ENCODE data around the gene PPP6C. TPM values are rescaled to one million over a fixed set of nuclear protein-coding genes. Genes with fewer than 3 reads are reported as not detected.
"Not testable (repeated sequence)": the region's sequence is repeated elsewhere in the genome, so short reads cannot be mapped to it uniquely, and the experiment has no call there.

PPP6C gene
- total and polyA plus RNA-seq, 2 of the 13 experiments (the other 11 are each of a cell fraction or from before 2014, with no cell fraction given): 18.5 to 20.9 TPM

DNA sequence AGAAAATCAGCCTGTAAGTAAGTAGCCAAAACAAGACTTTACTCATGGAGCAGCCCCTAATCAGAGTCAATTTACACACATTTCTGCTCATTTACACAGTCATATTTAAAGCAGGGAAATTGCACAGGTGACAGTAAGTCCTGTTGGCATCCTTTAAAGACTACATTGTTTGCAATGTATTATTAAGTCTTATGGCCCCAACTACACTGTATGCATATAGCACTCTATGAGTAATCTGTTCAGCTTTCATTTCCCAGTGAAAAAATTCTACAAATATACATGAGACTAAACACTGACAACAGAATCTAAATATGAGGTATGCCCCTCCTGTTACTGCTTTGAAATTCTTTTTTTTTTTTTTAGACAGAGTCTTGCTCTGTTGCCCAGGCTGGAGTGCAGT is 19.7 kb downstream of the PPP6C start:
- H3K27me3 ChIP-seq (ENCODE audit: control insufficient read depth in 1 of 2, insufficient read depth in 2 of 2, low read length in 2 of 2): no peaks in the 10 kb centered on the region
- BruUV-seq (replicated peaks): no TSS peak
- H3K4me3 ChIP-seq (replicated peaks in 1 of 3; ENCODE audit: insufficient read depth in 1 of 3, low read depth in 2 of 3, low read length in 3 of 3): no peak overlapping the region
- no peak overlapping the region for H3K27ac ChIP-seq (ENCODE audit: extremely low read length, insufficient read depth, low read length)
- no peak overlapping the region for H3K4me2 ChIP-seq (ENCODE audit: low read depth, low read length)
- in situ Hi-C loops (cut with HindIII; ENCODE audit: extremely low pct_ligation_motif_present, low pct_unique_long_range_greater_than_20kb) (no loop called here), intact Hi-C loops (cut with micrococcal nuclease; ENCODE audit: unreplicated experiment) (no loop called here)
- CTCF ChIA-PET (ENCODE audit: low intra/inter-chr PET ratio, low total read pairs): no interaction called here
- H3K4me1 ChIP-seq (ENCODE audit: insufficient read depth, low read length): no peaks in the 10 kb centered on the region
- no peak overlapping the region for H3K9ac ChIP-seq (ENCODE audit: insufficient read depth, low read depth, low read length)
- DNase-seq (ENCODE audit: low spot score) (no peak), FAIRE-seq (no peak), ATAC-seq (no peak)
- H3K36me3 ChIP-seq (replicated peaks in 1 of 2; ENCODE audit: control insufficient read depth in 1 of 2, insufficient read depth in 2 of 2, low read length in 2 of 2): peaks cover 0 to 13% of the 10 kb centered on the region in 2 experiments; a peak in 1 of 5 replicates
- H2AFZ ChIP-seq (ENCODE audit: low read length): no peak overlapping the region
- H3K79me2 ChIP-seq (ENCODE audit: insufficient read depth, low read length): peaks cover 12% of the 10 kb centered on the region
- TF ChIP-seq, protein P1, sequence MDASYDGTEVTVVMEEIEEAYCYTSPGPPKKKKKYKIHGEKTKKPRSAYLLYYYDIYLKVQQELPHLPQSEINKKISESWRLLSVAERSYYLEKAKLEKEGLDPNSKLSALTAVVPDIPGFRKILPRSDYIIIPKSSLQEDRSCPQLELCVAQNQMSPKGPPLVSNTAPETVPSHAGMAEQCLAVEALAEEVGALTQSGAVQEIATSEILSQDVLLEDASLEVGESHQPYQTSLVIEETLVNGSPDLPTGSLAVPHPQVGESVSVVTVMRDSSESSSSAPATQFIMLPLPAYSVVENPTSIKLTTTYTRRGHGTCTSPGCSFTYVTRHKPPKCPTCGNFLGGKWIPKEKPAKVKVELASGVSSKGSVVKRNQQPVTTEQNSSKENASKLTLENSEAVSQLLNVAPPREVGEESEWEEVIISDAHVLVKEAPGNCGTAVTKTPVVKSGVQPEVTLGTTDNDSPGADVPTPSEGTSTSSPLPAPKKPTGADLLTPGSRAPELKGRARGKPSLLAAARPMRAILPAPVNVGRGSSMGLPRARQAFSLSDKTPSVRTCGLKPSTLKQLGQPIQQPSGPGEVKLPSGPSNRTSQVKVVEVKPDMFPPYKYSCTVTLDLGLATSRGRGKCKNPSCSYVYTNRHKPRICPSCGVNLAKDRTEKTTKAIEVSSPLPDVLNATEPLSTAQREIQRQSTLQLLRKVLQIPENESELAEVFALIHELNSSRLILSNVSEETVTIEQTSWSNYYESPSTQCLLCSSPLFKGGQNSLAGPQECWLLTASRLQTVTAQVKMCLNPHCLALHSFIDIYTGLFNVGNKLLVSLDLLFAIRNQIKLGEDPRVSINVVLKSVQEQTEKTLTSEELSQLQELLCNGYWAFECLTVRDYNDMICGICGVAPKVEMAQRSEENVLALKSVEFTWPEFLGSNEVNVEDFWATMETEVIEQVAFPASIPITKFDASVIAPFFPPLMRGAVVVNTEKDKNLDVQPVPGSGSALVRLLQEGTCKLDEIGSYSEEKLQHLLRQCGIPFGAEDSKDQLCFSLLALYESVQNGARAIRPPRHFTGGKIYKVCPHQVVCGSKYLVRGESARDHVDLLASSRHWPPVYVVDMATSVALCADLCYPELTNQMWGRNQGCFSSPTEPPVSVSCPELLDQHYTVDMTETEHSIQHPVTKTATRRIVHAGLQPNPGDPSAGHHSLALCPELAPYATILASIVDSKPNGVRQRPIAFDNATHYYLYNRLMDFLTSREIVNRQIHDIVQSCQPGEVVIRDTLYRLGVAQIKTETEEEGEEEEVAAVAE (CRISPR knock-in tag; IDR thresholded peaks at IDR 0.05; ENCODE audit: borderline replicate concordance): no peak
- no peaks in the 10 kb centered on the region for H3K9me3 ChIP-seq (ENCODE audit: low read length)
- POLR2A ChIA-PET: no interaction called here
- no peaks in the 10 kb centered on the region for H4K20me1 ChIP-seq (ENCODE audit: insufficient read depth, low read length)

DNA sequence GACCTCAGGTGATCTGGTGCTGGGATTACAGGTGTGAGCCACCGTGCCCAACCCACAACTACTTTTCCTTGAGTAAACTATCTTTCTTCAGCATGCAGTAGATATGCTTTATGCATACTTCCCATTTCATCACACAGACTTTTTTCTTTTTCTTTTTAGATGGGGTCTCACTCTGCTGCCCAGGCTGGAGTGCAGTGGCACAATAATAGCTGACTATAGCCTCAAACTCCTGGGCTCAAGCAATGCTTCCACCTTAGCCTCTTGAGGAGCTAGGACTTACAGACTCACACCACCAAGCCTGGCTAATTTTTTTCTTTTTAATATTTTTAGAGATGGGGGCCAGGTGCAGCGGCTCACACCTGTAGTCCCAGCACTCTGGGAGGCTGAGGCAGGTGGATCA is 22.8 kb downstream of the PPP6C start:
- Histone ChIP-seq H4K20me1 (ENCODE audit: insufficient read depth, low read length) (no peaks in the 10 kb centered on the region), H3K9me3 (ENCODE audit: low read length) (no peaks in the 10 kb centered on the region), H3K36me3 (replicated peaks in 1 of 2; ENCODE audit: control insufficient read depth in 1 of 2, insufficient read depth in 2 of 2, low read length in 2 of 2) (peaks cover 0 to 13% of the 10 kb centered on the region in 2 experiments; a peak in 1 of 5 replicates), H3K4me1 (ENCODE audit: insufficient read depth, low read length) (peaks cover 4% of the 10 kb centered on the region; the same call in 1 of the 2 replicates), H3K27ac (ENCODE audit: extremely low read length, insufficient read depth, low read length) (no peak overlapping the region), H2AFZ (ENCODE audit: low read length) (no peak overlapping the region), H3K9ac (ENCODE audit: insufficient read depth, low read depth, low read length) (no peak overlapping the region), H3K79me2 (ENCODE audit: insufficient read depth, low read length) (no peaks in the 10 kb centered on the region), H3K4me2 (ENCODE audit: low read depth, low read length) (no peak overlapping the region), H3K27me3 (ENCODE audit: control insufficient read depth in 1 of 2, insufficient read depth in 2 of 2, low read length in 2 of 2) (no peaks in the 10 kb centered on the region), H3K4me3 (replicated peaks in 1 of 3; ENCODE audit: insufficient read depth in 1 of 3, low read depth in 2 of 3, low read length in 3 of 3) (no peak overlapping the region)
- intact Hi-C loops (cut with micrococcal nuclease; ENCODE audit: unreplicated experiment) (no loop called here), in situ Hi-C loops (cut with HindIII; ENCODE audit: extremely low pct_ligation_motif_present, low pct_unique_long_range_greater_than_20kb) (no loop called here)
- 75% methylated on average over 2 of the region's 2 CpGs for WGBS (ENCODE audit: low lambda C conversion rate)
- POLR2A ChIA-PET: no interaction called here
- FAIRE-seq (no peak), DNase-seq (ENCODE audit: low spot score) (no peak), ATAC-seq (no peak)
- no TSS peak for BruUV-seq (replicated peaks)
- TF ChIP-seq RFX1 (IDR thresholded peaks at IDR 0.05) (no peak), ZNF121 (CRISPR knock-in tag; IDR thresholded peaks at IDR 0.05) (0 out of 2 replicates have a peak, but pooled peaks have one; percentile 30)
- CTCF ChIA-PET (ENCODE audit: low intra/inter-chr PET ratio, low total read pairs): no interaction called here

DNA sequence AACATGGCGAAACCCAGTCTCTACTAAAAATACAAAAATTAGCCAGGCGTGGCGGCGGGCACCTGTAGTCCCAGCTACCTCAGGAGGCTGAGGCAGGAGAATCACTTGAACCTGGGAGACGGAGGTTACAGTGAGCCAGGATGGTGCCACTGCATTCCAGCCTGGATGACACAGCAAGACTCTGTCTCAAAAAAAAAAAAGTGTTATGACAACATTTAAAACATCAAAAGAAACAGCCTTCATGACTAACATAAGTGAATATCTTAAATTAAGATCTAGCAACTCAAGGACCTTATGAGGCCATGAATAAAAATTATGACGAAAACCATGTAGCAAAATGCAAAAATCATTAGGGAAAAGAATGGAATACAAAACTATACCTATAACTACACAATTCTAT is 26.7 kb downstream of the PPP6C start:
- H3K4me2 ChIP-seq (ENCODE audit: low read depth, low read length); H4K20me1 ChIP-seq (ENCODE audit: insufficient read depth, low read length); in situ Hi-C loops (cut with HindIII; ENCODE audit: extremely low pct_ligation_motif_present, low pct_unique_long_range_greater_than_20kb); H3K27me3 ChIP-seq (ENCODE audit: control insufficient read depth in 1 of 2, insufficient read depth in 2 of 2, low read length in 2 of 2); H3K4me1 ChIP-seq (ENCODE audit: insufficient read depth, low read length); H3K4me3 ChIP-seq (replicated peaks in 1 of 3; ENCODE audit: insufficient read depth in 1 of 3, low read depth in 2 of 3, low read length in 3 of 3); CTCF ChIA-PET (ENCODE audit: low intra/inter-chr PET ratio, low total read pairs); H3K36me3 ChIP-seq (replicated peaks in 1 of 2; ENCODE audit: control insufficient read depth in 1 of 2, insufficient read depth in 2 of 2, low read length in 2 of 2); ATAC-seq; H3K79me2 ChIP-seq (ENCODE audit: insufficient read depth, low read length); H3K9ac ChIP-seq (ENCODE audit: insufficient read depth, low read depth, low read length); POLR2A ChIA-PET; DNase-seq (ENCODE audit: low spot score); BruUV-seq (replicated peaks); intact Hi-C loops (cut with micrococcal nuclease; ENCODE audit: unreplicated experiment); H3K9me3 ChIP-seq (ENCODE audit: low read length); FAIRE-seq; H3K27ac ChIP-seq (ENCODE audit: extremely low read length, insufficient read depth, low read length); H2AFZ ChIP-seq (ENCODE audit: low read length): not testable (repeated sequence)
- WGBS (ENCODE audit: low lambda C conversion rate): 97% methylated on average over 6 of the region's 6 CpGs
